GM10266 (cell line): ENCODE data around the gene PSTPIP1.

Source experiments
- DNase-seq: peaks from one replicate; pipeline ENCODE4 v3.0.0; 2012; ENCODE audit errors: extremely low spot score
- TF ChIP-seq, protein P1 (sequence below): IDR thresholded peaks from 2 replicates; pipeline ENCODE4 v1.5.1; 2012; ENCODE audit warnings: mild to moderate bottlenecking, low read depth; ENCODE audit not compliant: control insufficient read depth, insufficient read depth; ENCODE audit errors: missing control alignments

The PSTPIP1 gene

DNA sequence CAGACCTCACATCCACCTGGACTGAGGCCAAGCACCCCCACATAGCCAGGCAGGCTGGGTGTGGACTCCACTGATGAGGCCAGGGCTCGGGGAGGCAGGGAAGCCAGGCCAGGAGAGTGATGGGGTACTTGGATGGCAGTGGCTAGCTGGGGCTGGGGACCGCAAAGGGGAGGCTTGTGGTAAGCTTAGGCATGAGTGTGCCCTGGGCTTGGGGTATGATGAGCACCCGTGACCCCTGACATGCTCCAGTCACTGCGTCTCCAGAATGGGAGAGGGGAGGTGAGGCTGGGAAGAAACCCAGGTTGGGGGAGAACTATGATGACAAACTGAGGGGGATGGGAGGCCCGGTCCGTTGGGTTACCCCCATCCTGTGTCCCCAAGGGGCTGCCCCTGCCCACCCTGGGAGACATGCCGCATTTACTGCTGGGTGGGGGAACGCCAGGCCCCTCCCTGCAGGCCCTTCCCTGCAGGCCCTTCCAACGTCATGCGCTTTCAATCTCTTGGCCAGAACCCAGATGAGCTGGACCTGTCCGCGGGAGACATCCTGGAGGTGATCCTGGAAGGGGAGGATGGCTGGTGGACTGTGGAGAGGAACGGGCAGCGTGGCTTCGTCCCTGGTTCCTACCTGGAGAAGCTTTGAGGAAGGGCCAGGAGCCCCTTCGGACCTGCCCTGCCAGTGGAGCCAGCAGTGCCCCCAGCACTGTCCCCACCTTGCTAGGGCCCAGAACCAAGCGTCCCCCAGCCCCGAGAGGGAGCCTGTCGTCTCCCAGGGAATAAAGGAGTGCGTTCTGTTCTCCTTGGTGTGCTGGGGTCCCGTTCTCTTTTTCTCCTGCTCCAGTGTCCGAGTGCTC, 41.8 kb downstream of the PSTPIP1 start:
- no peak for DNase-seq
- TF ChIP-seq, protein P1, sequence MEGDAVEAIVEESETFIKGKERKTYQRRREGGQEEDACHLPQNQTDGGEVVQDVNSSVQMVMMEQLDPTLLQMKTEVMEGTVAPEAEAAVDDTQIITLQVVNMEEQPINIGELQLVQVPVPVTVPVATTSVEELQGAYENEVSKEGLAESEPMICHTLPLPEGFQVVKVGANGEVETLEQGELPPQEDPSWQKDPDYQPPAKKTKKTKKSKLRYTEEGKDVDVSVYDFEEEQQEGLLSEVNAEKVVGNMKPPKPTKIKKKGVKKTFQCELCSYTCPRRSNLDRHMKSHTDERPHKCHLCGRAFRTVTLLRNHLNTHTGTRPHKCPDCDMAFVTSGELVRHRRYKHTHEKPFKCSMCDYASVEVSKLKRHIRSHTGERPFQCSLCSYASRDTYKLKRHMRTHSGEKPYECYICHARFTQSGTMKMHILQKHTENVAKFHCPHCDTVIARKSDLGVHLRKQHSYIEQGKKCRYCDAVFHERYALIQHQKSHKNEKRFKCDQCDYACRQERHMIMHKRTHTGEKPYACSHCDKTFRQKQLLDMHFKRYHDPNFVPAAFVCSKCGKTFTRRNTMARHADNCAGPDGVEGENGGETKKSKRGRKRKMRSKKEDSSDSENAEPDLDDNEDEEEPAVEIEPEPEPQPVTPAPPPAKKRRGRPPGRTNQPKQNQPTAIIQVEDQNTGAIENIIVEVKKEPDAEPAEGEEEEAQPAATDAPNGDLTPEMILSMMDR = no peak

GRCh38 chr15:77037388-77038209, 42.7 kb downstream of the PSTPIP1 start:
- TF ChIP-seq, protein P1 = no peak
- DNase-seq = peak; percentile 17

DNA sequence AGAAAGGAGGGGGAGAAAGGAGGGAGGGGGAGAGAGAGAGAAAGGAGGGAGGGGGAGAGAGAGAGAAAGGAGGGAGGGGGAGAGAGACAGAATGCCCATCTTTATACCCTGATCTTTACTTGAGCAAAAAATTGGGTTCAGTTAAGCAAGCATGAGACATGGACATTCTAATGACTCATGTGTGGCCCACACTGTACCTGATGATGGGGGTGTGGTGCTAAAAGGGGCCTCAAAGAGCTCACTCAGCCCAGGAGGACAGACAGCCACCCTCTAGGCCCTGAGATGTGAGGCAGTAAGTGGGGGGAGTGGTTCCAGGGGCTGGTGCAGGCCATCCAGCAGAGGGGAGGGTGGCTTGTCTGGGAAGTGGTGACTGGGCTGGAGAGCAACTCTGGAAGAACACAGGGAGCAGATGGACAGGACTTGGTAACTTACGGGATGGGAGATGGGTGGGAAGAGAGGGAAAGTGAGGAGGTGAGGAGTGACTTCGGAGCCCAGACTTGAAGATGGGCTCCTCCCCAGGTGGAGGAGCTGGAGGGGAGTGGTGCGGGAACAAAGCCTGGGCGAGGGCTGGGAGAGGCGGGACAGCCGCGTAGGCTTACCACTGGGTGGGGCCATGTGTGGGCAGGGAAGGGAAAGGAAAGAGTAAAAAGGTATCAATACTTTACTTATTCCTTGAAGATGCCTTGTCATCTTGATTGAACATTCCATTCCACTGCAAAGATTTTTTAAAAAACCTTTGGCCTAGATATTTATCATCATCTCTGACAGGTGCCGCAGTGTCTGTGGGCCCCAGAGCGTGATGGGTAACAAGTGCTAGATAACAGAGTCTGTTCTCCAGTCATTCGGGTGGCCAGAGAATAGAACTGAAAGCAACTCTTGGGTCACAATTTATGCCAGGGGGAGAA, 43.6 kb downstream of the PSTPIP1 start:
- DNase-seq = no peak
- TF ChIP-seq, protein P1 = no peak

DNA sequence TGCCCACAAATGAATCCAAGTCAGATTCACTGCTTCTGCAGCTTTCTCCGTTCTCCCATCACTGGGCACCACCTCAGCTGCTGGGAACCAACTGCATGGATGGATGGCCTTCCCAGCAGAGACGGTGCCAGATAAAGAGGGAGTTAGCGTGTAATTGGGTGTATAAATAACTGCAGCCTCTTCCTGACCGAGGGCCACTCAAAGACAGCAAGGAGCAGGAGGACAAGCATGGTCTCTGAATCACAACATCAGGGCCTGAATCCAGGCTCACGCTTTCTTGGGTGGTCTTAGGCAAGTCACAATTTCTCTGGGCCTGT, 44.2 kb downstream of the PSTPIP1 start:
- no peak for DNase-seq
- TF ChIP-seq, protein P1 = no peak

DNA sequence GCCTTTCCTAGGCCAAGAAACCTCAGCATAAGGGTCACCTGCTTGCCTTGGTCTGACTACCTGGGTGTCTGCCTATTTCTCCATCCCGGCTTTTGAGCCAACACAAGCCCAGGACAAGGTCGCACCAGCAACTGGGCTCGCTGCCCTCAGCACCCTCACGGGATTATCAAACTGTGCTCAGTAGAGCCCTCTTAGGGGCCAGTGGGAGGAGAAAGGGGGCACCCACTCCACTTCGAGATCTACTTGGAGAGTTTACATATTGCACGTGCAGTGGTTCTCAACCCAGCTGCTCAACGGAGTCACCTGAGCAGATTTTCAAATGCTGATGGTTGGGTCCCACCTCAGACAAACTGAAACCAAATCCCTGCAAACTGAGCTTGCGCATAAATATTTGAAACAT, 44.9 kb downstream of the PSTPIP1 start:
- TF ChIP-seq, protein P1 = no peak
- DNase-seq = no peak

- DNase-seq = no peak
- TF ChIP-seq, protein P1 = no peak
Measured at GRCh38 chr15:77040673-77041072, 45.7 kb downstream of the PSTPIP1 start.
